Measurements from ENCODE around the gene PPIC.

Gene PPIC

GRCh38 chr5:123036391-123037103 lies at the start of gene PPIC:
PPIC (minus strand) TSS chr5:123036725; CDS start chr5:123036625, 100 bp downstream.
- in situ Hi-C loops (cut with MboI; ENCODE audit: low sequenced_read_pairs), result no loop called here

- in situ Hi-C loops (cut with MboI; ENCODE audit: low sequenced_read_pairs), result no loop called here
Observed at GRCh38 chr5:123085638-123086286, 49.2 kb upstream of the PPIC start.

GRCh38 chr5:123084730-123085605 lies 48.4 kb upstream of the PPIC start:
- in situ Hi-C loops (cut with MboI; ENCODE audit: low sequenced_read_pairs), result no loop called here

DNA sequence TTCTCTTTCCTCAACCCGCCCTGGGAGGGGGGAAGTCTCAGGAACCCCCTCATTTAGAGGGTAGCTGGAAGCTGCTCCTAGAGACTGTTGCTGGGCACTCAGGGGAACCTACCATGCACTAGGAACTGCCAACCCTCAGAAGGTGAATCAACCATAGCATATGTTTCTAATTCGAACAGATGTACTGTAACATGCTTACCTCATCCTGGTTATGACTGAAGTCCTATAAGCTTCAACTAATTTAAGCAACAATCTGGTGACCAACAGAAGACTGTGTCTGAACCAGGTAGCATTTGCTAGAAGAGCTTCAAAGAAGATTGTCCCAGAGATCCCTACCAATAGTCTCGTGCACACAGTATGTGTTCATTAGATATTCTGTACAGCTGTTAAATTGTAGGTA lies 46.8 kb upstream of the PPIC start:
- in situ Hi-C loops (cut with MboI; ENCODE audit: low sequenced_read_pairs), result no loop called here

DNA sequence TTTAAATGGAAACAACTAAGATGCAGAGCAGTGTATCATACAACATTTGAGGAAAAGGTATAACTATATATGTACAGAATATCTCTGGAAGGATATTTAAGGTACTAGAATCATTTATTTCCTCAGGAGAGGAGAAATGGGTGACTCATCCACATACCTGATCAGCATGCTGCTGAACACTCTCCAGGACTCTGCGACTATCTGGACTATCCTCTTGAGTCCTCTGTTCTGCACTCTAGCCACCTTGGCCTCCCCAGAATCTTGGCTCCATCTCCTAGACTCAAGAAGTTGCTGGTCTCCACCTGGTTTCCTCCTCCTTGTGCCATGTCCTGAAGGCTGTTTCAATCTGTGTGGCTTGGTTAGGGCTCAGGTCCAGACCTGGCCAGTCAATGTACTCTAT lies 43.7 kb upstream of the PPIC start:
- in situ Hi-C loops (cut with MboI; ENCODE audit: low sequenced_read_pairs), result no loop called here

DNA sequence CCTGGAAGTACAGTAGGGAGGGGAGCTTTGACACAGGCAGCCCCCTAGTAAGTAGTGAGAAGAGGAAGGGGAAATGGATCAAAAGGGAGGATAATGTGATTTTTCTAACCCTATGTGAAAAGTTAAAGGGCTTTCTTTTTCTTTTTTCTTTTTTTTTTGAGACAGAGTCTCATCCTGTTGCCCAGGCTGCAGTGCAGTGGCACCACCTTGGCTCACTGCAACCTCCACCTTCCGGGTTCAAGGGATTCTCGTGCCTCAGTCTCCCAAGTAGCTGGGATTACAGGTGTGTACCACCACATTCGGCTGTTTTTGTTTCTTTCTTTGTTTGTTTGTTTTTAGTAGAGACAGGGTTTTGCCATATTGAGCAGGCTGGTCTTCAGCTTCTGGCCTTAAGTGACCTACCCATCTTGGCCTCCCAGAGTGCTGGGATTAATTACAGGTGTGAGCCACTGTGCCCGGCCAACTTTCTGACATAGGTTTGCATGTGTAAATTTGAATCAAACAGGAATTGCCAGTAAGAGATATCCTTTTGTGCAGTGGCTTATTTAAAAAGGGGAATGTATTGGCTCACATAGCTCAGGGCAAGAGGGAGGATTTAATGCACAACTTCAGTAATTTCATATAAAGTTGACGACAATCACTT lies 39.1 kb upstream of the PPIC start:
- in situ Hi-C loops (cut with MboI; ENCODE audit: low sequenced_read_pairs), result no loop called here

GRCh38 chr5:123068368-123068938 lies 31.9 kb upstream of the PPIC start:
- in situ Hi-C loops (cut with MboI; ENCODE audit: low sequenced_read_pairs), result no loop called here

DNA sequence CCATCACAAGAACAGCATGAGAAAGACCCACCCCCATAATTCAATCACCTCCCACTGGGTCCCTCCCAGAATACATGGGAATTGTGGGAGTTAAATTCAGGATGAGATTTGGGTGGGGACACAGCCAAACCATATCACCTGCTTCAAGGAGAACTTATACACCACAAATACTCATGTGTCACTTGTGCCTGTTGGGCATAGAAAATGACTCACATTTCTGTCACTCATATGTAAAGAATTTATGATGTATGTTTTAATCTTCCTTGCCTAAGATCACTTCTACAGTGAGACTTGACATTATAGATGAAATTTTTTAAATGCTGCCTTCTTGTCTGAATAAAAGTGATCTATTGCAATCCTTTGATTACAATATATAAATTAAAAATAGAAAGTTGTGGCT lies 29.5 kb upstream of the PPIC start:
- in situ Hi-C loops (cut with MboI; ENCODE audit: low sequenced_read_pairs), result no loop called here

DNA sequence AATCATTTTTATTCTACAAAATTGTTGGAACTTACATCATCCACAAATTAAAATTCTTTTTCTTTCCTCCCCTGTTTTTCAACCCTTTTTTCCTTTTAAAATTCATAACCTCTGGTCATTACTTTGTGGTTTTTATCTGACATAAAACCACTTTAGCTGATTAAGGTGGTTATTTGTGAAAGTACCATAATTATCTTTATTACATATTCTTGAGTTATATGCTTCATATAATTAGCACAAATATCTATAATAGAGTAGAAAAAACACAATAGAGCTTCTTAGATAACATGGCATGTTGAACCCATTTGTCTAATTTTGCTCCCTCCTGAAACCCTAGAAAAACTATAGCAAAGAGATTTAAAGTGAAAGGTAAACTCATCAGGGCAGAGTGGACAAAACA lies 22.9 kb upstream of the PPIC start:
- in situ Hi-C loops (cut with MboI; ENCODE audit: low sequenced_read_pairs), result no loop called here

- in situ Hi-C loops (cut with MboI; ENCODE audit: low sequenced_read_pairs), result no loop called here
Observed at GRCh38 chr5:123051206-123051605, 14.7 kb upstream of the PPIC start.

GRCh38 chr5:123047706-123048105 lies 11.2 kb upstream of the PPIC start:
- in situ Hi-C loops (cut with MboI; ENCODE audit: low sequenced_read_pairs), result no loop called here

DNA sequence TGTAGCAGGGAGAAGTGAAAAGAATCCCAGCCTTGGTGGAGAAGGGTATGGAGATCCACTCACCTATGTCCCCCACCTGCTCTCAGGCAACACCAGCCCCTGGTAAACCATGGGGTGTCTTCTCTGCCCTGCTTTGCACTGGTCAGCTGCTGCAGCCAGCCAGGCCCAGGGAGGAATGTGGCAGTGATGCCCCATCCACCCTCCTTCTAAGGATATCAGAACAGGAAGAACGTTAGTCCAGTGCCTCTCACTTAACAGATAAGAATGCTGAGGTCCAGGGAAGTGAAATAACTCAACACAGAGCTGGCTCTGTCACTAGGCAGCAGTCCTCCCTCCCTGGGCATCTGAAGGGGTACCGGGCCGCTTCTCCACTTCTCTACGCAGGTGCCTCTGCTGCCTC lies 9.7 kb upstream of the PPIC start:
- in situ Hi-C loops (cut with MboI; ENCODE audit: low sequenced_read_pairs), result no loop called here

GRCh38 chr5:123044926-123045617 lies 8.5 kb upstream of the PPIC start:
- in situ Hi-C loops (cut with MboI; ENCODE audit: low sequenced_read_pairs), result no loop called here

GRCh38 chr5:123039673-123040072 lies 3.1 kb upstream of the PPIC start:
- in situ Hi-C loops (cut with MboI; ENCODE audit: low sequenced_read_pairs), result no loop called here

DNA sequence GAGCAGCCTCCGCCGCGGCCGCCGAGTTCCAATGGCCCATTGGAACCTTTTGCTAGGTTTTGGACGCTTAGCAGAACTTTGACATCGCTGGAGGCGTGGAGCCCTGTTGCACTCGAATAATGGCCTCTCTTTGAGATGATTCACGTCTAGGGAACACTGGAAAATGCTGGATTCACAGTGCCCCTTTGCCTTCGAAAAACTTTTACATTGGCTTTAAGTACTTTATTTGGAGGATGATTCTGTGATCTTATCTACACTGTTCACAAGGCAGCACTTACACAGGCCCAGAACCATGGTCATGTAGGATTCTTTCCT lies 536 bp upstream of the PPIC start:
- in situ Hi-C loops (cut with MboI; ENCODE audit: low sequenced_read_pairs), result no loop called here

DNA sequence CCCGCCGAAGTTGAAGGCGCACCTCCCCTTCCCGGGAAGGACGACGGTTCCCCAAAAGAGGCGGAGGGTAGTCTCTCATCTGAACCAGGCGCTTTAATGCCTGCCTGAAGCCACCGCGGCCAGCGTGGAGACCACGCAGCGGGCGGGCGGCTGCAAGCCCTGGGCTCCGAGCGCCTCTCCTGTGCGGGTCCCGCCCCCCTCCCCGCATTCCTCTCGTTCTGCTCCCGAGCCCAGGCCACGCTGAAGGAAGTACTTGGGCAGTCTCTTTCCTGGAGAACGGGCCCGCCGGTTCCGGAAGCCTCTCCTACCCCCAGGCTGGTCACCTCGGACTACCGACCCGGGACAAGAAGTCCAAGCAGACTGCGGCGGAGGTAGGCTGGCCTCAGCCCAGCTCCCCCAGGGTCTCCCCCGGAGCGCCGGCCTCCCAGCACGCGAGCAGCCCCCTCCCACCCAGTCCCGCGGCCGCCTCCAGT lies 571 bp downstream of the PPIC start:
- in situ Hi-C loops (cut with MboI; ENCODE audit: low sequenced_read_pairs), result no loop called here

DNA sequence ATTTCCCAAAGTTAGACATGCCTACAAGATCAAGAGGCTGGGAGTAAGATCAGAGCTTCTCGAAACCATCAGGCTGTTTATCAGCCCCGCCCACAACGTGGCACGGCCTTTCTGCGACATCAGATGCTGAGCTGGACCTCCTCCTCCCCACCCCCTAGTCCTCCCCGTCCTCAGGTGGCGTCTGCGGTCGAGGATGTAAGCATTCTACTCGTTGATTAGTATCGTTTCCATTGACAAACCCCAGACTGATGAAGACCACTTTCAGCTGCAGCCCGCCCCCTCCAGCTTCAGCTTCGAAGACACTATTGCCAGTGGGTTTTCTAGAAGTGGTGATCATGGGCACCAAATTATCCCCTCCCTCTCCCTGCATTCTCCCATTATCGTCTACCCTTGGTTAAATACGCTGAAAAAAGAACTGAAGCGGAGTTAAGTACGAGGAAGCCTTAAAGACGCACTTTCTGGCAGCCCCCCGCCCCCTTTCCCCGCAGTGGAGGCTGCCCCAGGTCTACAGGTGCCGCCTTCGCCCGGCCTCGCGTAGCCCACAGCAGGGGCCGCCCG lies 1.1 kb downstream of the PPIC start:
- in situ Hi-C loops (cut with MboI; ENCODE audit: low sequenced_read_pairs), result no loop called here

GRCh38 chr5:123033157-123033671 lies 3.3 kb downstream of the PPIC start:
- in situ Hi-C loops (cut with MboI; ENCODE audit: low sequenced_read_pairs), result no loop called here

DNA sequence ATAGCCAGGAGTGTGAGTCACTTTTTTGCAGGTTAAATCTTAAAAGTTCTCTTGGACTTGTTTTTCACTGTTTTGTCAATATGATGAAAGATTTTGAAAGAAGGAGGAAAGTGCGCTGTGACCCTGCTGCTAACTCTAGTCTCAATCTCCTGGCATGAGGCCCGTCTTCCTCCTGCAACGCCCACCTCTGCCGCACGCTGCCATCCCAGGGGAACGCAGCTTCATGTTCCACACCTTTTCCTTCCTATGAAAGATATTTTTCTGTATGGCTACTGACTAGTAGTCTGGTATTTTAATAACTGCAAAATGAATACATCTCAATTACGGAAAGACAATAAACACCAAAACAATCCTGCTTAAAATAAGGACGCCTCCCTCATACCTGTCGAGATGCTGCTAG lies 8.3 kb downstream of the PPIC start:
- in situ Hi-C loops (cut with MboI; ENCODE audit: low sequenced_read_pairs), result no loop called here

DNA sequence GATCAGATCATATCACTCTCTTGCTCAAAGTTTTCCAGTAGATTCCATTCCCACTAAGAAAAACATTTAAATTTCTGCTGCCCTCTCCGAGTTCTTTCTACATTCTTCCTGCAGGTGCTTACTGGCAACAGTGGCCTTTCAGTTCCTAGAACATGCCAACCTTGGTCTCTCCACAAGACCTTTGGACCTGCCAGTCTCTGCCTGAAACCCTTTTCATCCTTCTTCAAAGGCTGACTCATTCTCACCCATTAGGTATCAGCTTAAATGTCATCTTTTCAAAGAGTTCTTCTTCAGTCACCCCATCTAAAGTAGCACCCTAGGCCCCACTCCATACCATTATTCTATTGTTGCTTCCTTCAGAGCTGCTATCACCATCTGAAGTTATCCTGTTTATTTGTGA lies 21.8 kb downstream of the PPIC start:
- in situ Hi-C loops (cut with MboI; ENCODE audit: low sequenced_read_pairs), result no loop called here
